ENCODE measurements around the gene TBC1D2.

DNA sequence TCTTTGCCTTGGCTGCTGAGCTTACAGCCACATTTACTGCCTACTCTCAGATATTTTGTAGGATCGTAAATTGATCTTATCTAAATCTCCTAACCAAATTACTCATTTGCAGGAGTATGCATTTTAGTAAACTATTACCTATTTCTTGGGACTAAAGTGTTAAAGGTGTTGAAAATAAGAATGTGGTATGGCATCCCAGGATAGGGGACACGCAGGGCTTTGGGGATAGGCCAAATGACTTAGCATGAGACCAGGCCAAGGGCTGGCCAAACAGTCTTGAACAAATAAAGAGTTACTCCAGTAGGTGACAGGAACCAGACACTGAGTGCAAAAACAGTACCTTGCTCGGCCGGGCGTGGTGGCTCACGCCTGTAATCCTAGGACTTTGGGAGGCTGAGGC is 25.1 kb downstream of the TBC1D2 start:
- TF ChIP-seq POLR2AphosphoS5 (IDR thresholded peaks at IDR 0.05; ENCODE audit: borderline replicate concordance, low read depth, low read length) (no peak), EZH2 (IDR thresholded peaks at IDR 0.05) (no peak), FOXP2 (optimal IDR thresholded peaks at IDR 0.05; ENCODE audit: control extremely low read depth, extremely low read length, insufficient read depth) (no peak)

All from SK-N-MC (cell line).